Panc1 (cell line): Measurements from ENCODE around the gene WFDC5. TPM values are rescaled to one million over a fixed set of nuclear protein-coding genes. Genes with fewer than 3 reads are reported as not detected.

Experiments
- ATAC-seq: fragments of 200-7000 bp; cut with Tn5 transposase; 2 replicates; pipeline ENCODE4 v1.9.1; 2020; ENCODE audit warnings: mild to moderate bottlenecking, moderate library complexity
- BruUV-seq: library from RNA; stranded (reverse); fragments of 400-500 nt; replicated peaks from 2 replicates; lab custom pipeline; 2021; lab: Mats Ljungman, UMichigan
- CTCF ChIA-PET: fragments of 300-600 bp; sonication (Branson Sonifier 250); formaldehyde crosslinking; loops from one replicate; lab custom pipeline; 2022; ENCODE audit warnings: antibody characterized with exemption; lab: Charles Lee
- POLR2A ChIA-PET: fragments of 300-600 bp; sonication (Branson Sonifier 250); formaldehyde crosslinking; loops from one replicate; lab custom pipeline; 2022; ENCODE audit warnings: antibody characterized with exemption; lab: Charles Lee
- DNase-seq: peaks from one replicate; pipeline ENCODE4 v3.0.0-alpha.2; 2010; ENCODE audit warnings: low read depth, low spot score
- H3K27ac ChIP-seq: 2 replicates; pipeline ENCODE4 v1.5.1; 2011; ENCODE audit warnings: mild to moderate bottlenecking, low read length, inconsistent platforms
- H3K27me3 ChIP-seq: fragments of 200-500 bp; sonication (Bioruptor generic); 2 replicates; pipeline ENCODE4 v1.6.0; 2014; ENCODE audit warnings: low read length, inconsistent platforms; ENCODE audit not compliant: control insufficient read depth, insufficient read depth
- H3K36me3 ChIP-seq: fragments of 200-500 bp; sonication (Bioruptor generic); 2 replicates; pipeline ENCODE4 v1.5.1; 2014; ENCODE audit warnings: inconsistent platforms, mild to moderate bottlenecking, low read length, moderate library complexity; ENCODE audit not compliant: control insufficient read depth, insufficient read depth
- H3K4me1 ChIP-seq: 2 replicates; pipeline ENCODE4 v1.5.1; 2011; ENCODE audit warnings: inconsistent platforms, mild to moderate bottlenecking, low read length, moderate library complexity; ENCODE audit not compliant: control insufficient read depth, insufficient read depth
- H3K4me3 ChIP-seq, 2 experiments: 2 replicates each; pipeline ENCODE4 v1.5.1; 2011 to 2012; ENCODE audit warnings: low read depth in 2 of 2, low read length in 2 of 2, mild to moderate bottlenecking in 2 of 2, inconsistent platforms in 1 of 2, moderate library complexity in 1 of 2
- H3K9me3 ChIP-seq: fragments of 200-500 bp; sonication (Bioruptor generic); 2 replicates; pipeline ENCODE4 v1.5.1; 2014; ENCODE audit warnings: low read depth, mild to moderate bottlenecking, inconsistent platforms, low read length, moderate library complexity; ENCODE audit not compliant: control insufficient read depth, insufficient read depth
- POLR2AphosphoS5 ChIP-seq: IDR thresholded peaks from 2 replicates; pipeline ENCODE4 v1.6.1; 2012; ENCODE audit warnings: mild to moderate bottlenecking, low read depth, low read length, moderate library complexity
- SIN3A ChIP-seq: IDR thresholded peaks from 2 replicates; pipeline ENCODE4 v1.6.1; 2012; ENCODE audit warnings: low read depth, mild to moderate bottlenecking, low read length, moderate library complexity, borderline replicate concordance; ENCODE audit not compliant: insufficient read depth
- TCF7L2 ChIP-seq: IDR thresholded peaks from 2 replicates; pipeline ENCODE4 v1.6.1; 2011; ENCODE audit warnings: mild to moderate bottlenecking, low read depth, low read length, inconsistent platforms
- in situ Hi-C: cut with HindIII; loops from 2 replicates; pipeline ENCODE4 v1.10.0; 2016; ENCODE audit warnings: low sequenced_read_pairs, low pct_unique_long_range_greater_than_20kb
- intact Hi-C: fragments of 100-400 bp; cut with micrococcal nuclease; formaldehyde crosslinking; loops from one replicate; pipeline ENCODE4 v1.10.0; 2022; ENCODE audit not compliant: unreplicated experiment
- total RNA-seq: library from RNA; stranded (reverse); gene quantifications from one replicate; pipeline ENCODE4 v1.2.1, GENCODE V29; 2021; ENCODE audit not compliant: unreplicated experiment
- TF ChIP-seq, protein P1 (sequence below): fragments of 450-650 bp; IDR thresholded peaks from 2 replicates; pipeline ENCODE4 v1.5.1; 2017; ENCODE audit warnings: mild to moderate bottlenecking
- TF ChIP-seq, protein P2 (sequence below), 2 experiments: IDR thresholded peaks; 2 replicates each; pipeline ENCODE4 v1.6.1; 2011 to 2012; ENCODE audit warnings: low read depth in 2 of 2, control low read depth in 1 of 2, low read length in 1 of 2, mild to moderate bottlenecking in 1 of 2, moderate library complexity in 1 of 2; ENCODE audit not compliant: insufficient read depth in 1 of 2

Gene WFDC5
- total RNA-seq, 1 experiment from 2014 or later: not detected

DNA sequence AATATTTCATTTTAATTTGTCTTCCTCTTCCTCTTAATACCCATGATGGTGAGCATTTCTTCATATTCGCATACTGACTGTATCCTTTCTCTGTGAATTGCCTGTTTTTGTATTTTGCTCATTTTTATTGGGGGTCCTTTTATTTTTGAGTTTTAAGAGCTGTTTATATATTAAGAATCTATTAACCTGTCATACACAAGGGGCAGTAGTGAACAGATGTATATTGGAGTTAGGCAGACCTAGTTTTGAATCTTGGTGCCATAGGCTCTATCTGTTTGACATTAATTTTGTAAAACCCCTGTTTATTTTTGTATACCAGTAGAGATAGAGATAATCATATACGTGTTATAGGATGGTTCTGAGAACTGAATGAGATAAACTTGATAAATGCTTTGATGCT lies 3.1 kb upstream of the WFDC5 start:
- intact Hi-C loops (no loop called here), in situ Hi-C loops (no loop called here)
- no peaks in the 10 kb centered on the region for H3K9me3 ChIP-seq
- BruUV-seq: no TSS peak
- CTCF ChIA-PET: interaction anchor here (0.7 to 0.9 kb wide), 2 partner anchors 13 to 74 kb away, joined by 3 read pairs; no protein-coding TSS in a partner anchor
- ATAC-seq (no peak), DNase-seq (no peak)
- H3K4me1 ChIP-seq: no peaks in the 10 kb centered on the region
- no peaks in the 10 kb centered on the region for H3K36me3 ChIP-seq
- H3K27me3 ChIP-seq: peaks cover 7% of the 10 kb centered on the region
- POLR2A ChIA-PET: no interaction called here
- TF ChIP-seq, protein P1, sequence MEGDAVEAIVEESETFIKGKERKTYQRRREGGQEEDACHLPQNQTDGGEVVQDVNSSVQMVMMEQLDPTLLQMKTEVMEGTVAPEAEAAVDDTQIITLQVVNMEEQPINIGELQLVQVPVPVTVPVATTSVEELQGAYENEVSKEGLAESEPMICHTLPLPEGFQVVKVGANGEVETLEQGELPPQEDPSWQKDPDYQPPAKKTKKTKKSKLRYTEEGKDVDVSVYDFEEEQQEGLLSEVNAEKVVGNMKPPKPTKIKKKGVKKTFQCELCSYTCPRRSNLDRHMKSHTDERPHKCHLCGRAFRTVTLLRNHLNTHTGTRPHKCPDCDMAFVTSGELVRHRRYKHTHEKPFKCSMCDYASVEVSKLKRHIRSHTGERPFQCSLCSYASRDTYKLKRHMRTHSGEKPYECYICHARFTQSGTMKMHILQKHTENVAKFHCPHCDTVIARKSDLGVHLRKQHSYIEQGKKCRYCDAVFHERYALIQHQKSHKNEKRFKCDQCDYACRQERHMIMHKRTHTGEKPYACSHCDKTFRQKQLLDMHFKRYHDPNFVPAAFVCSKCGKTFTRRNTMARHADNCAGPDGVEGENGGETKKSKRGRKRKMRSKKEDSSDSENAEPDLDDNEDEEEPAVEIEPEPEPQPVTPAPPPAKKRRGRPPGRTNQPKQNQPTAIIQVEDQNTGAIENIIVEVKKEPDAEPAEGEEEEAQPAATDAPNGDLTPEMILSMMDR: peak; percentile 26; the same call in 1 of the 2 replicates
- TF ChIP-seq, protein P2, sequence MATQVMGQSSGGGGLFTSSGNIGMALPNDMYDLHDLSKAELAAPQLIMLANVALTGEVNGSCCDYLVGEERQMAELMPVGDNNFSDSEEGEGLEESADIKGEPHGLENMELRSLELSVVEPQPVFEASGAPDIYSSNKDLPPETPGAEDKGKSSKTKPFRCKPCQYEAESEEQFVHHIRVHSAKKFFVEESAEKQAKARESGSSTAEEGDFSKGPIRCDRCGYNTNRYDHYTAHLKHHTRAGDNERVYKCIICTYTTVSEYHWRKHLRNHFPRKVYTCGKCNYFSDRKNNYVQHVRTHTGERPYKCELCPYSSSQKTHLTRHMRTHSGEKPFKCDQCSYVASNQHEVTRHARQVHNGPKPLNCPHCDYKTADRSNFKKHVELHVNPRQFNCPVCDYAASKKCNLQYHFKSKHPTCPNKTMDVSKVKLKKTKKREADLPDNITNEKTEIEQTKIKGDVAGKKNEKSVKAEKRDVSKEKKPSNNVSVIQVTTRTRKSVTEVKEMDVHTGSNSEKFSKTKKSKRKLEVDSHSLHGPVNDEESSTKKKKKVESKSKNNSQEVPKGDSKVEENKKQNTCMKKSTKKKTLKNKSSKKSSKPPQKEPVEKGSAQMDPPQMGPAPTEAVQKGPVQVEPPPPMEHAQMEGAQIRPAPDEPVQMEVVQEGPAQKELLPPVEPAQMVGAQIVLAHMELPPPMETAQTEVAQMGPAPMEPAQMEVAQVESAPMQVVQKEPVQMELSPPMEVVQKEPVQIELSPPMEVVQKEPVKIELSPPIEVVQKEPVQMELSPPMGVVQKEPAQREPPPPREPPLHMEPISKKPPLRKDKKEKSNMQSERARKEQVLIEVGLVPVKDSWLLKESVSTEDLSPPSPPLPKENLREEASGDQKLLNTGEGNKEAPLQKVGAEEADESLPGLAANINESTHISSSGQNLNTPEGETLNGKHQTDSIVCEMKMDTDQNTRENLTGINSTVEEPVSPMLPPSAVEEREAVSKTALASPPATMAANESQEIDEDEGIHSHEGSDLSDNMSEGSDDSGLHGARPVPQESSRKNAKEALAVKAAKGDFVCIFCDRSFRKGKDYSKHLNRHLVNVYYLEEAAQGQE (IDR thresholded peaks at IDR 0.05; ENCODE audit: insufficient read depth in 1 of 2, low read depth in 2 of 2, low read length in 1 of 2): no peak
- H3K4me3 ChIP-seq: no peak overlapping the region
- H3K27ac ChIP-seq: no peak overlapping the region

DNA sequence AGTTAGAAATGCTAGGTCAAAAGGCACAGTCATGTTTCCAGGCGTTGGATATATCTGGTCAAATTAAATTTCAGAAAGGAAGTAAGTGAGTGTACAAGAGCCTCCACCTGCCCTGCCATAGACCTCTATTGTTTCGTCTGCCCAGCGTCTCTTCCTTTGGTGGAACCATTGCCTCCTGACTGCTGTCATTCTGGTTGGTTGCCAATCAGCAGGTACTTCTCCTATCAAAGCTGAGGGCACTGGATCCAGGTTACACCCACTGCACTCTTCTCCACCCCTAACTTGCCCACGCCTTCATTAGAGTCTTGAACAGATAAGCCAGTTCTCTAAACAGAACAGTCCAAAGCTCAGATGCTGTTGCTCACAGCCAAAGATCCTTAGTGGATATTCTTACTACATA lies 2.6 kb upstream of the WFDC5 start:
- BruUV-seq: no TSS peak
- H3K27me3 ChIP-seq: peaks cover 7% of the 10 kb centered on the region
- TF ChIP-seq SIN3A: no peak
- TF ChIP-seq, protein P2 (IDR thresholded peaks at IDR 0.05; ENCODE audit: insufficient read depth in 1 of 2, low read depth in 2 of 2, low read length in 1 of 2): no peak
- TF ChIP-seq, protein P1: no peak
- TF ChIP-seq TCF7L2: no peak
- TF ChIP-seq POLR2AphosphoS5: no peak
- in situ Hi-C loops (no loop called here), intact Hi-C loops (no loop called here)
- DNase-seq: no peak
- no peaks in the 10 kb centered on the region for H3K4me1 ChIP-seq
- no peak for ATAC-seq
- ChIA-PET CTCF (interaction anchor here (0.9 kb wide), 1 partner anchor 73 kb away, joined by 3 read pairs; no protein-coding TSS in a partner anchor), POLR2A (no interaction called here)
- no peaks in the 10 kb centered on the region for H3K36me3 ChIP-seq
- no peak overlapping the region for H3K27ac ChIP-seq
- H3K4me3 ChIP-seq: no peak overlapping the region
- no peaks in the 10 kb centered on the region for H3K9me3 ChIP-seq
